ENCODE results near the gene ESYT1.

- TF ChIP-seq, protein P1, sequence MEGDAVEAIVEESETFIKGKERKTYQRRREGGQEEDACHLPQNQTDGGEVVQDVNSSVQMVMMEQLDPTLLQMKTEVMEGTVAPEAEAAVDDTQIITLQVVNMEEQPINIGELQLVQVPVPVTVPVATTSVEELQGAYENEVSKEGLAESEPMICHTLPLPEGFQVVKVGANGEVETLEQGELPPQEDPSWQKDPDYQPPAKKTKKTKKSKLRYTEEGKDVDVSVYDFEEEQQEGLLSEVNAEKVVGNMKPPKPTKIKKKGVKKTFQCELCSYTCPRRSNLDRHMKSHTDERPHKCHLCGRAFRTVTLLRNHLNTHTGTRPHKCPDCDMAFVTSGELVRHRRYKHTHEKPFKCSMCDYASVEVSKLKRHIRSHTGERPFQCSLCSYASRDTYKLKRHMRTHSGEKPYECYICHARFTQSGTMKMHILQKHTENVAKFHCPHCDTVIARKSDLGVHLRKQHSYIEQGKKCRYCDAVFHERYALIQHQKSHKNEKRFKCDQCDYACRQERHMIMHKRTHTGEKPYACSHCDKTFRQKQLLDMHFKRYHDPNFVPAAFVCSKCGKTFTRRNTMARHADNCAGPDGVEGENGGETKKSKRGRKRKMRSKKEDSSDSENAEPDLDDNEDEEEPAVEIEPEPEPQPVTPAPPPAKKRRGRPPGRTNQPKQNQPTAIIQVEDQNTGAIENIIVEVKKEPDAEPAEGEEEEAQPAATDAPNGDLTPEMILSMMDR (IDR thresholded peaks at IDR 0.05), result no peak
- no peak for TF ChIP-seq POLR2A (IDR thresholded peaks at IDR 0.05)
Observed at GRCh38 chr12:56081393-56082347, 46.4 kb upstream of the ESYT1 start.

All from heart left ventricle (tissue), 13 donors.